GM18505 (cell line): ENCODE data around the gene TTYH1.
"Not testable (repeated sequence)": the region's sequence is repeated elsewhere in the genome, so short reads cannot be mapped to it uniquely, and the experiment has no call there.

Experiments
- ATAC-seq: cut with Tn5 transposase; IDR thresholded peaks from one replicate; pipeline ENCODE4 v1.9.1; 2021; ENCODE audit not compliant: unreplicated experiment
- POLR2A ChIP-seq: IDR thresholded peaks from 4 replicates; pipeline ENCODE4 v1.6.1; 2011; ENCODE audit warnings: borderline replicate concordance; ENCODE audit not compliant: insufficient read depth, insufficient read length; ENCODE audit errors: extremely low read depth

TTYH1 gene

GRCh38 chr19:54415208-54415900, at the start of gene TTYH1:
Gene TTYH1 (plus strand): TSS chr19:54415464. CDS start chr19:54415553, 89 bp downstream.
- TF ChIP-seq POLR2A: no peak
- ATAC-seq: no peak

DNA sequence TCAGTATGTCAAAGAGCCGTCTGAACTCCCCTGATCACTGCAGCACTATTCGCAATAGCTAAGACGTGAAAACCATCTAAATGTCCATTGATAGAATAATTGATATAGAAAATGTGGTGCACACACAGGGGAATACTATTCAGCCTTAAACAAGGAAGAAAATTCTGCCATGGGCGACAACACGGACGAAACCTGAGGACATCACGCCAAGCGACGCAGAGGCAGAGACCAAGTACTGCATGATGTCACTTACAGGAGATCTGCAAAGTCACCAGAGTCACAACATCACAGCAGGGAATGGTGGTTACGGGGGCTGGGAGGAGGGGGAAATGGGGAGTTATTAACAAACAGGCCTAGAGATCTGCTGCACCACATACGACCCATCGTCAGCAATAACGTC, 49.5 kb upstream of the TTYH1 start:
- not testable (repeated sequence) for ATAC-seq

GRCh38 chr19:54366811-54367210, 48.5 kb upstream of the TTYH1 start:
- no peak for TF ChIP-seq POLR2A

DNA sequence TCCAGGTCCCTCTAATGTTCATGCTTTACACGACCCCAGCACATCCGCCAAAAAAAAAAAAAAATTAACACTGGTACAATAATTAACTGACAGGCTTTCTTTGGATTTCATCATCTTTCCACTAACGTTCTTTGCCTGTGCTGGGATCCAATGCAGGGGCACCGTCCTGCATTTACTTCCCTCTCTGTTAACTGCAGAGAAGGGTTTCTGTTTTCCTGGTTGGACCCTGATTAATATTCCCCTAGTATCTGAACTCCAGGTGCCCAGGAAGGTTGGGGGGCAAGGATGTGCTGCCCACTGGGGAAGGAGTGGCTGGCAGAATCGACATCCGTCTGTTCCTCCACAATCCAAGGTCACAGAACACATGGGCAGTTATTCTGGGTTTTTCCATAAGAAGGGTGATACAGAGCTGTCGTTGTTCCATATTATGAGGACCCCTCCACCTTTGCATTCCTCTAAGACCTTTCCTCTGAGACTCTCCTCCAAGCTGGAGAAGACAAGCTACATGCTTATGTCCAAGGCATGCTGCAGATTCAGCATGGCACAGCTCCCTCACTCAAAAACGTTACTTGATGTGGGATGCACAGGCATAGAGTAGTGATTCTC, 46.1 kb upstream of the TTYH1 start:
- no peak for TF ChIP-seq POLR2A
- ATAC-seq: no peak

More at GRCh38 chr19:54366811-54367210, 48.5 kb upstream of the TTYH1 start:
- no peak for ATAC-seq

DNA sequence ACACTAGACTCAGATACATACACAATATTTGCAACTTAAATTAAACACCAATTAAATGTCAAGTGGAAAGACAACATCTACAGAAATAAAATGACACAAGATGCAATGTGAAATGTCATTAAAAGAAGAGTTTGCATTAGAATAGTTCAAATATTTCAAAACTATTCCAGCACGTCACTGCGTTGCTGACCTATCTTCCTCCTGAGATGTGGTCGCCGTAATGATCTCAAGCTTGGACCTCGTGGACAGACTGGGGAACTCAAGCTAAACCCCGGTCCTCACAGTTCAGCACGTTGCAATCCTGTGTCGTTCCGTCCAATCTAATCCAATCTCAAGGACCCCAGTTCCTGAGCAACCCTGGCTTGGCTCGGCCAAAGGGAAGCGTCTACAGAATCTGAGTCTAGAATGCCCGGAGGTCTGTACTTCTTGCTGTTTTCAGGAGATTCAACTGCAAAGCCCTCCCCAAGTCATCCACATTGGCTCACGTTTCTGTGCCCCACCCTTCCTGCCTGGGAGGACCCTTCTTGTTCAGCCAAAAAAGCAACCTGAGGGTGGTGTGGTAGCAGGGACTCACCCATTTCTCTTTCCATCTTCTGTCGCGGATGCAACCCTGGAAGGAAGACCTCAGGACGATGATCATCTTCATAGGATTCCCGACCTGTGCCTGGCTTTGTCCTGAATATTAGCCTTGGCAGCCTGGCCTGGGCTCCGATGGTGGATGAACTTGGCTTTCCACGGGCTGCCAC, 45.4 kb upstream of the TTYH1 start:
- not testable (repeated sequence) for ATAC-seq

DNA sequence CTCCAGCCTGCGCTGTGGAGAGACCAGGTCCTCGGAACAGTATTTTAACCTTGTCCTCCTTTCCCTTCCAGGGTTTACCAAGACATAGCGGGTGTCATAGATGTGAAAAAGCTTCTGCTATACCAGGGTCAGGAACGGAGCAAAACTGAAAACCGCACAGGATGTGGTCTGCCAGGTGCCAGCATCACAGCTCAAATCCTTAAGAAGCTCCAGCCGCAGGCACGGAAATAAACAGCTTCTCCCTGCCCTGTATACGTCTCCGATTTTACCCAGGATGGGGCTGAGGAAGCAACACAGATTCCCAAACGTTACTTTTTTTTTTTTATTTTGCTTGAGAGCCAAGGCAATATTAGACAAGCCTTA, 44.8 kb upstream of the TTYH1 start:
- ATAC-seq: not testable (repeated sequence)

DNA sequence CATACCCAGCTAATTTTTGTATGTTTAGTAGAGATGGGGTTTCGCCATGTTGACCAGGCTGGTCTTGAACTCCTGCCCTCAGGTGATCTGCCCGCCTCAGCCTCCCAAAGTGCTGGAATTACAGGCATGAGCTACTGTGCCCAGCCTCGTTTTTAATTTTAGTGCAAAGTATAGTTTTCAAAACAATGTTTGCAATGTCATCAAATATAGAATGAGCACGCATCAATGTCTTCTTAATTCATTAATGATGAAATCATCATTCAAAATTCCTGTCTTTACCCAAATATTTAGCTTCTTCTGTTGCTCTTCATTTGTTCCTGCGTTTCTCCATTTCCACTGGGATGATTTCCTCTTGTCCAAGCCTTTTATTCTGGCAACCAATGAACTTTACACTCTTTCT, 43.8 kb upstream of the TTYH1 start:
- ATAC-seq: not testable (repeated sequence)

DNA sequence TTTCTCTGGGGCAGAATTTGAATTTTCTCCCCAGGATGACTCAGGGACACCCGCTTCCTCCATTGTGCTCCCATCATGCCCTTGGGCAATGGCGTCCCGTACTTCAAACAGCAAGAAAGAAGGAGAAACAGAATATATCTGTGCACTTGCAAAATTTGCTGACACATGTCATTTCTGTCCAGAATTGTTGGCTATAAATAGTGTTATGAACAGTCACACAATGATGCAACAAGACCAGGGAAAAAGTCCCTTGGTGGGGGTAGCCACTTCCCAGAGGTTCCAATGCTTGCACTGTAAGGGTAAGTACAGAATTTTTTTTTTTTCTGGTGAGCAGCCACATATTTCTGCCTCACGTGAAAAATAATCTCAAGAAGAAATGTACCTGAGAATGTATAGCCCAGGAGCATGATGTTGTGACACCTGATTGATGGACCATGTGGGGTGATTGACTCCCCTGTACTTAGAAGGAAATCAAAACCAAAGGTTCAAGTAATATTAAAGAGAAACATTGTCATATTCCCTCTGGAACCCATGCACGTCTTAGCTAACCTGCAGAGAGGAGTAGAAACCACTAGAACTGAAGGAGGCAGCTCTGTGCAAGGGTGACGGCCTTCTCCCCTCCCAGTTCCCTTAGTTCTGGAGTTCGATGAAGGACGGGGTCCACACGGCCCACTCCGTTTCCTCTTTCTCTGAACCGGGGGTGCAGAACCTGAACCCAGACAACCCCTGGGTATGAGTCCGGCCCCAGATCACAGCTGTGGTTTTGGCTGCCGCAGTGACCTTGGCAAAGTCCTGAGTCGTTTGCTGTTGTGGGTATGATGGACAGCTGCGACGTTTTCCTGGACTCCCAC, 41.3 kb upstream of the TTYH1 start:
- ATAC-seq: no peak

DNA sequence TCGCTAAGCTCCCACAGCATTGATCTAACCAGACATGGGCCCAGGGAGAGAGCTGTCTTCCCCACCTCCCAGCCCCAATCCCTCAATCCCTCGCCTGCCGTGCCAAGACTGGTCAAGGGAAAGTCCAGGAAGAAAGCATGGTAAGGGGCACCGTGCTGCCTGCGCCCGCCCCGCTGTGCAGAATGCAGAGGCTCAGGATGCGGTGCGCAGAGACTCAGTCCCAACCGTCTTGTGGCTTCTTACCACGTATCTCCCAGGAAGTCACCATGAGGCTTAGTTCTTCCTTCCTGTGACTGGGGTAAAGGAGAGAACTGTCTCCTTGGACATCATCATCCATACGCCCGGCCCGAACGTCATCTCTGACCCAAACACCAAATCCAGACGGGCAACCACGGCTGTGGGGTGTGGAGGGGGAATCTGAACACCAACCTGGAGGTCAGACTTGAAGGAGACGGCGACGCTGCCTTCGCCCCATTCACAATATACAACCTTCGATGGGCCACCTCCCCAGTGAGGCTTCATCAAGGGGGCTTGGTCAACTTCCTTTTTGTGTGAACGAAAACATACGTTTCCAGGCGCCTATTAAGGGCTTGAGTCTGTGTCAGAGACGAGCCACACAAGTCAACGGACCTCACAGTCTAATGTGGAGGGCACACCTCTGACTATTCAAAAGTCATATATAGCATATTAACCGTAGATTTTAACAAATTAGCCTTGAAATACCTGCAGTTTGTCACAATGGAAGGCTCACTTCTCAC, 39.9 kb upstream of the TTYH1 start:
- ATAC-seq: not testable (repeated sequence)

More for the DNA sequence above, 41.3 kb upstream of the TTYH1 start:
- TF ChIP-seq POLR2A: no peak

DNA sequence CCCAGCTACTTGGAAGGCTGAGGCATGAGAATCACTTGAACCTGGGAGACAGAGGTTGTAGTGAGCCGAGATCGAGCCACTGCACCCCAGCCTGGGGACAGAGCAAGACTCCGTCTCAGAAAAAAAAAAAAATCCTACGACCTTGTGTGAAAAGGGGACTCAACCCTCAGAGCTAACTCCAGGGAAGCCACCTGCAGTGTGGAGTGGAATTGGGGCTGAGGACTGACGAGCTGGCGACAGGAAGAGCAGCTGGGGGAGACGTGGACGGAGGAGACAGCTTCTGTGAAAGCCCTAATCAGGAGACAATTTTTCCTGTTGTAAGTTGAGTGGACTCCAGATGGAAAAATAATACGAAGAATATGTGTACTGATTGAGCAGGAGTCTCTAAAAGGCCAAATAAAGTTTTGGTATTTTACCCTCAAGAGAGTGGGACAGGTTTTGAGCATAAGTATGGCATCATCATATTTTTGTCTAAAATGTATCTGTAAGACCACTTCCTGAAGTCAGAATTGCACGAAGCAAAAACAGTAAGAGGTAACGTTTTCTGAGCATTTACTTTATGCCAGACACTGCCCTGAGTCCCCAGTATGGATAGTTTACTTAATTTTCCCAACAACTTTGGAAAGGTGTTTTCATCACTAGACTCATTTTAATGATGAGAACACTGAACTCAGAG, 38.5 kb upstream of the TTYH1 start:
- no peak for TF ChIP-seq POLR2A
- no peak for ATAC-seq

- ATAC-seq: no peak
- TF ChIP-seq POLR2A: no peak
Observed at GRCh38 chr19:54379187-54379678, 36.0 kb upstream of the TTYH1 start.

- no peak for ATAC-seq
- TF ChIP-seq POLR2A: no peak
Observed at GRCh38 chr19:54380897-54381296, 34.4 kb upstream of the TTYH1 start.

DNA sequence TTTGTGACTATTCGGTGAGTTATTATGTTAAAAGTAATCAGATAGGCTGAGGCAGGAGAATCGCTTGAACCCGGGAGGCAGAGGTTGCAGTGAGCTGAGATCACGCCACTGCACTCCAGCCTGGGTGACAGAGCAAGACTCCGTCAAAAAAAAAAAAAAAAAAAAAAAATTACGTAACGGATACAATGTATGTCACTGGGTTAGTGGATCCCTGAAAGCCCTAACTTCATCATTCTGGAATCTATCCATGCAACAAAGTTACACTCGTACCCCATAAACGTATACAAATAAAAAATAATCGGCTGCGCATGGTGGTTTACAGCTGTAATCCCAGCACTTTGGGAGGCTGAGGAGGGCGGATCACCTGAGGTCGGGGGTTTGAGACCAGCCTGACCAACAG, 33.2 kb upstream of the TTYH1 start:
- ATAC-seq: not testable (repeated sequence)
